Left colon (tissue), 2 donors: Measurements from ENCODE around the gene PTPRD. TPM values are rescaled to one million over a fixed set of nuclear protein-coding genes. Genes with fewer than 3 reads are reported as not detected.

Source experiments
- ATAC-seq: fragments of 200-7000 bp; cut with Tn5 transposase; one replicate; pipeline ENCODE4 v1.9.1; 2020; ENCODE audit warnings: mild to moderate bottlenecking, moderate library complexity
- DNase-seq, 2 donors: peaks; one replicate each; pipeline ENCODE4 v3.0.0-alpha.2; 2020
- intact Hi-C, 2 donors: fragments of 100-400 bp; cut with DNase I in 1 of 2; cut with micrococcal nuclease in 1 of 2; formaldehyde crosslinking; loops; one replicate each; pipeline versions ENCODE4 v1.11.2 to v1.14.0; 2022; cut with DNase I, micrococcal nuclease
- total RNA-seq, 2 donors: library from RNA; stranded (reverse); fragmentation: NEBNext Ultra II Directional; extraction: Animal tissue kit (Norgen Biotek cat#: 25700); gene quantifications; one replicate each; pipeline ENCODE4 v1.2.1, GENCODE V29; 2021
- donor health status: DM: no; HTN: no; CAD: no.
- donor health status: DM: yes; HTN: yes; CAD: no.

The PTPRD gene
- total RNA-seq, 2 donors from 2014 or later = 95.1 to 107 TPM

DNA sequence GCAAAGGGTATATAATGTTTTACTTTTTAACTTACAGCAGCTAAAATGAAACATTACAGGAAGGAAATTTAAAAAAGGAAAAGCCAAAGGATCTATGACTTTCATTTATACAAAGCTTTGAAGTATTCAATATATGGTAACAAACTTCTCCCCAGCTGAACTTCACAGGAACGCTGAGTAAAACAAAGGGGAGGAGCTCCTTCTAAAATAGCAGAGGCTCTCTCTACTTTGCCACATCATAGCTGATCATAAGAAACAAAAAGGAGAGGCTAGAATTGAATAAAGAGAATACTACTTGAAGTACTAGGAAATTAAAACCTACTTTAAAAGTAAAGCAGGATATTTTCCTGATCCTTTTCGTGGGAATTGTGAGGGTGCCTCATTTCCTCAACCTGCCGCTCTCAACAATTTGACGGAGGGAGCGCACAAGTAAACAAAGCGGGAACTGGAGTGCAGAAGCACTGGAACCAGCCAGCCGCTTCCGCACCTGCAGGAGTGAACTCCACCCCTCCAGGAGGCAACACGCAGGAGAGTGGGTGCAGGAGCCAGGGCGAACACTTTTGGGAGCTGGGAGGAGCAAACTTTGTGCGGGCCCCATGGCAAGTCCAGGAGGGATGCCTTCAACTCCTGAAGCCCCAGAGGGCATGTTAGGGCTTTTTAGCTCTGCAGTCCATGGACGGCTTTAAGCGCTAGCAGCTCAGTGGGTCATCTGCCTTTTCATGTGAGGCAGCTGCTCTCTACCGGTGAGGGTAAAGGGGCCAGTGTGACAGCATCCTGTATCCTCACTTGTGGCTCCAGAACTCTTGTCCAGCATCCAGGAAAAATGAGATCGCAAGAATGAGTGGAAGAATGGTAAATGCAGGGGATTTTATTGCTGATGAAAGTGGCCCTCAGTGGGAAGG is 757.4 kb downstream of the PTPRD start:
- DNase-seq (no peak), ATAC-seq (no peak)
- intact Hi-C loops = no loop called here

DNA sequence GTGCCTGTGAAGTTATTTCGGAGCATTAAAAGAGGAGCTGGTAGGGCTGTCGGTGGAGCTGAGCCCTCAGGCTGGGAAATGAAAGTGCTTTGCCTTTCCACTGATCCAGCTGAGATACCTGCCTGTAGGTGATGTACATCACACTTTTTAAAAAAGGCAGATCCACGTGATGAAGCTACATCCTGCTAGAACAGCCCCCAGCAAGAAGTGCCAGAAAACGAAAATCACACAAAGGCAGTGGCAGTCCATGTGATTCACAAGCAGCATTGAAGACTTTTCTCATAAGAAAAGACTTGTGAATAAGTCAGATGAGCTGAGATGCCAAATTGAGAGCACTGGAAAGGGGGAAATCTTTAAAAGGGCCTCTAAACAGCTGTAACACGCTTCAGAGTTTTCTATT is 765.1 kb downstream of the PTPRD start:
- ATAC-seq (no peak), DNase-seq (no peak)
- intact Hi-C loops = no loop called here

DNA sequence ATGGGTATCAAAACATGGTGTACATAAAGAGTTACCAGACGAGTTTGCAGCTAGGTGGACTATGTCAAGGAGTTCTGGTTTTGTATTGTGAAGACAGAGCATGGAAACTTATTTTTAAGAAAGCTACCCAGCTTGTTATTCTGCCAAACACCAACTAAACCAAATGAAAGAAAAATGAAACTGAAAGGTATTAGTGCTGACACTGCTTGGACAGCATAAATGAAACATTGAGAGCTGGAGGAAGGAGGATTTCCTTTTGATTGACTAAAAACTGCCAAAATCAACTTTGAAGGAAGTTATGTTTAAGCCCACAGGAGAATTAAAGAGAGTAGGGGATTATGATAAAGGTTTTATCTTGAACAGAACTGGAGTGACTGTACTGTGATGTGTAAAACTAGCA is 766.2 kb downstream of the PTPRD start:
- intact Hi-C loops = no loop called here
- DNase-seq (no peak), ATAC-seq (no peak)

GRCh38 chr9:9820436-9820835 is 792.4 kb downstream of the PTPRD start:
- DNase-seq (no peak), ATAC-seq (no peak)
- intact Hi-C loops = no loop called here

- DNase-seq = no peak
- no peak for ATAC-seq
- intact Hi-C loops = no loop called here
Observed at GRCh38 chr9:9819886-9820285, 792.9 kb downstream of the PTPRD start.

- intact Hi-C loops = no loop called here
- no peak for DNase-seq
- no peak for ATAC-seq
Observed at GRCh38 chr9:9817176-9817575, 795.6 kb downstream of the PTPRD start.

- ATAC-seq = no peak
- intact Hi-C loops = no loop called here
- no peak for DNase-seq
Observed at GRCh38 chr9:9804109-9804508, 808.7 kb downstream of the PTPRD start.

DNA sequence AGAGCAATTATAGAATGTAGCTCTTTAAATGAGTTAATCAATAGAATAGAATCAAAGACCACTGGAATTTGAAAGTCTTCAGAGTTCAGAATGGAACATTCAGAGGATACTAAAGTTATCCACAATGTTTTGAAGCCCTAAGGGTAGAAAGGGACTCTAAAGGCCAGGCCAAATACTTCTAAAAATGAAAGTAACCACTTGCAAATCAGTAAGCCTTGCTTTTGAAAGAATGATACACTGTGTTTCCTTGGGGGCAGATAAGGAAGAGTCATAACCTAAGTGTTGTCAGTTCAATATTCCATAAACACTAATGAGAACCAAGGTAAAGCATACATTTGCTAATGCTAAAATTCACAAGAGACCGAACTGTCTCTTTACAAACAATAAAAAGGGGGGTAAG is 813.5 kb downstream of the PTPRD start:
- DNase-seq (no peak), ATAC-seq (no peak)
- intact Hi-C loops = no loop called here

- ATAC-seq (no peak), DNase-seq (no peak)
- intact Hi-C loops = no loop called here
Observed at GRCh38 chr9:9792144-9792857, 820.5 kb downstream of the PTPRD start.

DNA sequence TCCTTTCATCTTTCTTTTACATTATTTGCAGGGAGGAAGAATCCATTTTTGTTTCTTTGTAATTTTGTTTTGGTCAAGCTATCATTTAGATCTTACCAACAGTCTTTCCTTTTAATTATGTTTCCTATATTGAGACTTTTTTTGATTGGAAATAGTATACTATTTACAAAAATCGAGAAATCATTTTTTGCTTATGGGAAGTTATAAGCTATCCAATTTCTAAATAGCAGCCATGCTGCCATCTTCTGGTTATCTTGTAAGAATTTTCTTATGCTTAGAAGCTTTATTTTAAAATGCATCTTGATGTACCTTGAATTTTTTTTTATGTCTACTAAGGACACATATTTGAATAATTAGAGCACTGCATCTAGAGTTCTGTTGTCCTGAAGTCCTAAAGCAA is 821.2 kb downstream of the PTPRD start:
- no peak for ATAC-seq
- no peak for DNase-seq
- intact Hi-C loops = no loop called here

DNA sequence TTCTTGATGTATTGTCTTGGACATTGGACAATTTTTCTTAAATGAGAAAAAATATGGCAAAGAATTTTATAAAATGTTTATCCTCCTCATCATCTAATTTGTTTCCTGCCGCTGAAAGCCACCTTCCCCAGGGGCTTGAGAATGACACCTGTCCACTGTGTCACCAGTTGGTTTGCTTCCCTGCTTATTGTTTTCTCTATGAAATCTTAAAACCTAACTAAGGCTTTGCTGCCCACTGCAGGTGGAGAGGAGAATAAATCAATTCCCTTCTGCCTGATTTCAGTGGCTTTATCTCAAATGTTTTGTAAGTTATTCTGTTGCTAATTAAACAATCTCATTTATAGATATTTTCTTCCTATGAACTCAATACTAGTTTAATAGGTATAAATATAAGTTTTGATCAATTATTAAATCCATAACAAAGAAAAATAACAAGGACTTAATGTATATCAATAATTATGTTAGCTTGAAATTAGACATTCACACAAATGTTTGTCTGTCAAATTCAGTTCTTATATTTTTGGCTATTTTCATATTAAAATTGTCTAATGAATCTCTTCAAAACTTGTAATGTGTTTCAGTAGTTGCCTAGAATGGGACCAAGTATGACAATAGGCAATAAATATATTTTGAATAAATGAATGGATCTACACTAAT is 822.5 kb downstream of the PTPRD start:
- intact Hi-C loops = no loop called here
- ATAC-seq (peak; percentile 38), DNase-seq (peak in 1 of 2 donors; percentile 6)

DNA sequence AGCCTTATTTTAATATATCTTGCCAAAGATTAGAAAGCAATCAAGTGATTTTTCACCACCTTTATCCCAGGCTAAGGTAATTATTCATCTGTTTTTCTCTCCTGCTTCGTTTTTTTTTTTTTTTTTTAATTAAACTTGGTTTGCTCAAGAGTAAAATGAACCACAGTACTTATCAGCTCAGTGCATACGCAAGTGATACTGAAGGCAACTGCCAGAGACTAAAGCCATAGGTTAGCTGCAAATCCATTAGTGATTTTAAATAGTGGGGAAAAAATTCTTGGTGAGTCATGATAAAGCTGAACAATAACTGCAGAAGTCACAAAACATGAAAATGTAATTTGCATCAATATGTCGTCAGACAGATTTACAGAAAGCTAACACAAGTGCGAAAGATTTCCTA is 829.1 kb downstream of the PTPRD start:
- ATAC-seq = no peak
- intact Hi-C loops = no loop called here
- DNase-seq = no peak

DNA sequence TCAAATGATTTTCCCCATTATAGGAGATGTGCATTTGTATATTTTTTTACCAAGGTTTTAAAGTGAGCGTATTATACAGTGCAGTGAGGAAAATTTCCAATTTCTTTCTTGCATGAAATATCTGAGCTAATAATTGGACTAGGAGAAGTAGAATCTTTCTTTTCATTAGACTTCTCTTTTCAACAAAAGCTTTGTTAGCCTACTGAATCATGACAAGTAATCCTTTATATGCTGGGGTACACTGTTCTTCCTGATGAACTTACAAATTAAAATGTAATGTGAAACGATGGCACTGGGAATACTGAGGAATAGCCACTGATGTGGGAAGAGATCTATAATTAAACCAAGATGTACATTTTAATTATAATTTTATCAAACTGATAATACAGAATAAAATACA is 829.6 kb downstream of the PTPRD start:
- no peak for ATAC-seq

GRCh38 chr9:9778293-9778692 is 834.5 kb downstream of the PTPRD start:
- no peak for ATAC-seq
- DNase-seq = no peak
- intact Hi-C loops = no loop called here

More for the DNA sequence above, 829.6 kb downstream of the PTPRD start:
- intact Hi-C loops = no loop called here
- no peak for DNase-seq

- ATAC-seq = no peak
- intact Hi-C loops = no loop called here
- no peak for DNase-seq
Observed at GRCh38 chr9:9774471-9774870, 838.3 kb downstream of the PTPRD start.

DNA sequence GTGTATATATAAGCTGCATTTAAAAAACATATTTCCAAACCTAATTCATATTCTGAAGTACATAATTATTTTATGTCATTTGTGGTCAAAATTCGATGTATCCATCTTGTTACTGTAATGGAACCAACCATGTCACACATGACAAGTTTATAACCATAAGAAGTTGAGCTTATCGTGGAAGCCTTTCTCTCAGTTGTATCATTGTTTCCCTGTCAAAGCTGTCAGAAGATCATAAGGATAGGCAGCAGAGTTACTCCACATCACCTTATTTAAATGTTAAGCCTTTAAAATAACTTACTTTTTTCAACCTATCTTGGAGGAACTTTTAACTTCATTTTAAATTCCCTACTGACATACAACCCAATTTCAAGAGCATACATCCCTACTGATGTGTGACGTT is 841.5 kb downstream of the PTPRD start:
- DNase-seq (no peak), ATAC-seq (no peak)
- intact Hi-C loops = no loop called here

GRCh38 chr9:9764821-9765220 is 848.0 kb downstream of the PTPRD start:
- intact Hi-C loops = no loop called here
- DNase-seq (no peak), ATAC-seq (no peak)

GRCh38 chr9:9754186-9754585 is 858.6 kb downstream of the PTPRD start:
- no peak for DNase-seq
- no peak for ATAC-seq
- intact Hi-C loops = no loop called here

DNA sequence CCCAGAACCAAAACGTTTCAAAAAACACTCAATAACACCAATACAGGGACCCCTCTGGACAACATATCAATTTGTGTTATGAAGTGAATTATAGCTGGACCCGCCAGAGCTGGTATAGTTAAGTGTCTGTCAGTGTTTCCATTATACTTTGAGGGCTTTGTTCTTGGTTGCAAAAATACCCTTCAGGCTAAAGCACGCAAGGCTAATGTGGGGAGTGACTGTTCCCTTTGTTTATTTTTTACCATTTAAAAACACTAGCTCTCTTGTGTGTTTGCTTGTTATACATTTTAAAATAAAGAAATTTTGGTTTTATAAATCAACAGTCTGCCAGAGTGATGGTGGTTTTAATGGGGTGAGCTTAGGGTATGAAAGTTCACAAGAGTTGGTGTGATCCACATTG is 859.5 kb downstream of the PTPRD start:
- DNase-seq = no peak
- intact Hi-C loops = no loop called here
- no peak for ATAC-seq

DNA sequence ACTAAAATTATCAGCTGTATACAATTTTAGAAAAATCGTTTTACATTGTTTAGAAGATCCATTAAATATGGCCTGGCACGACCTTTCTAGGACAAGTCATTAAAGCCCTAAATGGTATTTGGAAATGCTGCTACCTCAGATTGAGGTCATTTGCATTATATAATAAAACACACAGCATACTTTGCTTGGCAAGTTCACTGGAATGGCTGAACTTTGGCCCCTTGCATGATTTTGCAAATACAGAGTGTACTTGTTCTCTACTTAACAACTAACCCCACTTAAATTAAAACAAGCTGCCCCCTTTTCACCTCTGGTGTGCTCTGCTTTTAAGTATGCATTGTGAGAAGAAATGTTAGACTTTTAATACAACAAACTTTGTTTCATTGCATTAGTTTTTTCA is 860.1 kb downstream of the PTPRD start:
- ATAC-seq (peak; percentile 82), DNase-seq (peak; percentile 12 to 51)
- intact Hi-C loops = no loop called here
